Keratinocyte (primary cell): ENCODE measurements around the gene ASAP3.

Source experiments
- CTCF ChIP-seq, 3 experiments: IDR thresholded peaks in 1 of 3; conservative IDR thresholded peaks in 1 of 3; optimal IDR thresholded peaks in 1 of 3; 2 replicates in 2 of 3; 3 replicates in 1 of 3; pipeline versions ENCODE3 to v1.5.1; 2011; ENCODE audit warnings: low read length in 3 of 3, mild to moderate bottlenecking in 3 of 3, moderate library complexity in 2 of 3, control low read depth in 1 of 3, inconsistent platforms in 1 of 3; ENCODE audit not compliant: insufficient read depth in 2 of 3; ENCODE audit errors: extremely low read depth in 1 of 3
- EZH2 ChIP-seq: IDR thresholded peaks from one replicate; pipeline ENCODE4 v1.6.1; 2012; ENCODE audit warnings: inconsistent platforms, mild to moderate bottlenecking, low read length, moderate library complexity

- no peak for TF ChIP-seq CTCF (optimal IDR thresholded peaks at IDR 0.05 in 1 of 3, IDR thresholded peaks at IDR 0.05 in 1 of 3, conservative IDR thresholded peaks at IDR 0.05 in 1 of 3; ENCODE audit: extremely low read depth in 1 of 3, insufficient read depth in 2 of 3, low read length in 3 of 3)
- TF ChIP-seq EZH2: no peak
These were observed 33.1 kb downstream of the ASAP3 start for GRCh38 chr1:23450894-23451293.
